Measurements from ENCODE around the gene SP6.

DNA sequence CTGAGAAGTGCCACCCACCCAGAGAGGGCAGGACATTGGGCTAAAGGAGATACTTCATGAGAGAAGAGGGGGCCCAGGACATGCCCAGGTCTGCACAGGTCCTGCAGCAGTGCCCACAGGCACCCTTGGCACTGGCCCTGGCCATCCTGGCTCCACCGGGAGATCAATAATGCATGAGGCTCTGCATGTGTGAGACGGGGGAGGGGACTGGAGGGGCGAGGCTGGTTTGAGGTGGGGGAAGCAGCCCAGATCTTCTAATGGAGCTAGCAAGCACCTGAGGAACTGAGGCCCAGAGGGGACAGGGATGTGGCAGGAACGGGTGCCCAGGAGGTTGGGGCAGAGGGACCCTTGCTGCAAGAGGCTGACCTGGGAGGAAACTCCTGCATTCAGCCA, 29.9 kb downstream of the SP6 start:
- TF ChIP-seq, protein P1, sequence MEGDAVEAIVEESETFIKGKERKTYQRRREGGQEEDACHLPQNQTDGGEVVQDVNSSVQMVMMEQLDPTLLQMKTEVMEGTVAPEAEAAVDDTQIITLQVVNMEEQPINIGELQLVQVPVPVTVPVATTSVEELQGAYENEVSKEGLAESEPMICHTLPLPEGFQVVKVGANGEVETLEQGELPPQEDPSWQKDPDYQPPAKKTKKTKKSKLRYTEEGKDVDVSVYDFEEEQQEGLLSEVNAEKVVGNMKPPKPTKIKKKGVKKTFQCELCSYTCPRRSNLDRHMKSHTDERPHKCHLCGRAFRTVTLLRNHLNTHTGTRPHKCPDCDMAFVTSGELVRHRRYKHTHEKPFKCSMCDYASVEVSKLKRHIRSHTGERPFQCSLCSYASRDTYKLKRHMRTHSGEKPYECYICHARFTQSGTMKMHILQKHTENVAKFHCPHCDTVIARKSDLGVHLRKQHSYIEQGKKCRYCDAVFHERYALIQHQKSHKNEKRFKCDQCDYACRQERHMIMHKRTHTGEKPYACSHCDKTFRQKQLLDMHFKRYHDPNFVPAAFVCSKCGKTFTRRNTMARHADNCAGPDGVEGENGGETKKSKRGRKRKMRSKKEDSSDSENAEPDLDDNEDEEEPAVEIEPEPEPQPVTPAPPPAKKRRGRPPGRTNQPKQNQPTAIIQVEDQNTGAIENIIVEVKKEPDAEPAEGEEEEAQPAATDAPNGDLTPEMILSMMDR (IDR thresholded peaks at IDR 0.05): no peak
- TF ChIP-seq EP300 (IDR thresholded peaks at IDR 0.05): no peak
- no peak for TF ChIP-seq POLR2A (IDR thresholded peaks at IDR 0.05; ENCODE audit: low read depth)

All from esophagus muscularis mucosa (tissue), 4 donors.